ENCODE data around the gene EIF2B2.
A peak's percentile ranks its signal among the peaks of the same experiment; 100 is the strongest.
"Not testable (repeated sequence)": the region's sequence is repeated elsewhere in the genome, so short reads cannot be mapped to it uniquely, and the experiment has no call there.

The EIF2B2 gene

GRCh38 chr14:74994182-74994581, 8.5 kb upstream of the EIF2B2 start:
- DNase-seq (ENCODE audit: low spot score) = not testable (repeated sequence)

- DNase-seq (ENCODE audit: low spot score) = not testable (repeated sequence)
Observed at GRCh38 chr14:74995781-74996180, 6.9 kb upstream of the EIF2B2 start.

GRCh38 chr14:75001261-75001660, 1.5 kb upstream of the EIF2B2 start:
- DNase-seq (ENCODE audit: low spot score) = no peak

GRCh38 chr14:75001899-75002298, 822 bp upstream of the EIF2B2 start:
- DNase-seq (ENCODE audit: low spot score) = no peak

- DNase-seq (ENCODE audit: low spot score) = no peak
Observed at GRCh38 chr14:75003250-75004027, 718 bp downstream of the EIF2B2 start.

- no peak for DNase-seq (ENCODE audit: low spot score)
Observed at GRCh38 chr14:75005357-75005756, 2.6 kb downstream of the EIF2B2 start.

GRCh38 chr14:75009176-75009575, 6.5 kb downstream of the EIF2B2 start:
- DNase-seq (ENCODE audit: low spot score) = no peak

- no peak for DNase-seq (ENCODE audit: low spot score)
Observed at GRCh38 chr14:75010472-75011093, 7.9 kb downstream of the EIF2B2 start.

GRCh38 chr14:75011356-75011994, 8.8 kb downstream of the EIF2B2 start:
- DNase-seq (ENCODE audit: low spot score) = no peak

GRCh38 chr14:75013290-75013689, 10.6 kb downstream of the EIF2B2 start:
- DNase-seq (ENCODE audit: low spot score) = no peak

GRCh38 chr14:75015496-75015895, 12.8 kb downstream of the EIF2B2 start:
- no peak for DNase-seq (ENCODE audit: low spot score)

GRCh38 chr14:75016815-75017214, 14.1 kb downstream of the EIF2B2 start:
- DNase-seq (ENCODE audit: low spot score) = peak; percentile 57

GRCh38 chr14:75018694-75019093, 16.0 kb downstream of the EIF2B2 start:
- no peak for DNase-seq (ENCODE audit: low spot score)

- DNase-seq (ENCODE audit: low spot score) = no peak
Observed at GRCh38 chr14:75022655-75023054, 19.9 kb downstream of the EIF2B2 start.

GRCh38 chr14:75023108-75023507, 20.4 kb downstream of the EIF2B2 start:
- DNase-seq (ENCODE audit: low spot score) = no peak

GRCh38 chr14:75025082-75025481, 22.4 kb downstream of the EIF2B2 start:
- DNase-seq (ENCODE audit: low spot score) = no peak

GRCh38 chr14:75025876-75026275, 23.2 kb downstream of the EIF2B2 start:
- DNase-seq (ENCODE audit: low spot score) = no peak

GRCh38 chr14:75030147-75030546, 27.4 kb downstream of the EIF2B2 start:
- no peak for DNase-seq (ENCODE audit: low spot score)

GRCh38 chr14:75032939-75033338, 30.2 kb downstream of the EIF2B2 start:
- DNase-seq (ENCODE audit: low spot score) = no peak

- DNase-seq (ENCODE audit: low spot score) = no peak
Observed at GRCh38 chr14:75040507-75040906, 37.8 kb downstream of the EIF2B2 start.

- DNase-seq (ENCODE audit: low spot score) = no peak
Observed at GRCh38 chr14:75040959-75041358, 38.2 kb downstream of the EIF2B2 start.

GRCh38 chr14:75041613-75042012, 38.9 kb downstream of the EIF2B2 start:
- no peak for DNase-seq (ENCODE audit: low spot score)

GRCh38 chr14:75042035-75042434, 39.3 kb downstream of the EIF2B2 start:
- DNase-seq (ENCODE audit: low spot score) = no peak

All from globus pallidus (tissue), 1 donor.